OCI-LY7 (cell line): ENCODE data around the gene ZFHX3. TPM values are rescaled to one million over a fixed set of nuclear protein-coding genes. Genes with fewer than 3 reads are reported as not detected.

Source experiments
- BruUV-seq: library from RNA; stranded (reverse); fragments of 400-500 nt; replicated peaks from 2 replicates; lab custom pipeline; 2021; lab: Mats Ljungman, UMichigan
- CTCF ChIA-PET: fragments of 300-600 bp; sonication (Branson Sonifier 250); formaldehyde crosslinking; loops from one replicate; lab custom pipeline; 2022; ENCODE audit warnings: antibody characterized with exemption; ENCODE audit not compliant: unreplicated experiment; lab: Charles Lee
- POLR2A ChIA-PET: fragments of 300-600 bp; sonication (Branson Sonifier 250); formaldehyde crosslinking; loops from one replicate; lab custom pipeline; 2022; ENCODE audit warnings: antibody characterized with exemption; lab: Charles Lee
- DNase-seq: peaks from one replicate; pipeline ENCODE4 v3.0.0-alpha.2; 2015; ENCODE audit warnings: low spot score
- H2AFZ ChIP-seq: fragments of 200-600 bp; sonication (generic), shearing (Covaris generic); 2 replicates; pipeline ENCODE4 v1.6.1; 2014; ENCODE audit warnings: mild to moderate bottlenecking, antibody characterized with exemption, low read length, moderate library complexity
- H3K27ac ChIP-seq: fragments of 200-600 bp; sonication (generic); 2 replicates; pipeline ENCODE4 v1.5.1; 2014; ENCODE audit warnings: mixed run types, low read depth, mild to moderate bottlenecking, moderate library complexity, low read length, inconsistent platforms; ENCODE audit not compliant: poor library complexity, severe bottlenecking
- H3K36me3 ChIP-seq: fragments of 200-600 bp; sonication (generic); 2 replicates; pipeline ENCODE4 v1.6.1; 2014; ENCODE audit warnings: mild to moderate bottlenecking, antibody characterized with exemption, low read length, moderate library complexity, mixed read lengths; ENCODE audit not compliant: insufficient read depth
- H3K4me1 ChIP-seq: fragments of 200-600 bp; sonication (generic); 2 replicates; pipeline ENCODE4 v1.5.1; 2014; ENCODE audit warnings: mild to moderate bottlenecking, low read length; ENCODE audit not compliant: insufficient read depth, poor library complexity, severe bottlenecking
- H3K4me2 ChIP-seq: fragments of 200-600 bp; sonication (generic); 2 replicates; pipeline ENCODE4 v1.6.1; 2014; ENCODE audit warnings: mild to moderate bottlenecking, low read length
- H3K4me3 ChIP-seq: fragments of 200-600 bp; sonication (generic); 2 replicates; pipeline ENCODE4 v1.5.1; 2014; ENCODE audit warnings: mild to moderate bottlenecking, low read depth, low read length; ENCODE audit not compliant: poor library complexity, severe bottlenecking
- H3K79me2 ChIP-seq: fragments of 200-600 bp; sonication (generic); 2 replicates; pipeline ENCODE4 v1.6.1; 2016; ENCODE audit warnings: low read depth, mild to moderate bottlenecking, low read length, moderate library complexity, mixed read lengths; ENCODE audit not compliant: insufficient read depth
- H3K9me2 ChIP-seq: fragments of 200-600 bp; sonication (generic); 2 replicates; pipeline ENCODE4 v1.6.1; 2016; ENCODE audit warnings: mild to moderate bottlenecking, low read length, mixed read lengths; ENCODE audit not compliant: insufficient read depth
- H3K9me3 ChIP-seq: fragments of 200-600 bp; sonication (generic); 2 replicates; pipeline ENCODE4 v1.6.1; 2014; ENCODE audit warnings: mild to moderate bottlenecking, mixed run types, low read length, mixed read lengths
- H4K20me1 ChIP-seq: fragments of 200-600 bp; sonication (generic); 2 replicates; pipeline ENCODE4 v1.6.1; 2014; ENCODE audit warnings: mild to moderate bottlenecking, antibody characterized with exemption, low read length, moderate library complexity, mixed read lengths; ENCODE audit not compliant: insufficient read depth
- CTCF ChIP-seq: fragments of 200-600 bp; sonication (generic); conservative IDR thresholded peaks from 2 replicates; pipeline ENCODE4 v1.5.1; 2014; ENCODE audit warnings: mild to moderate bottlenecking, antibody characterized with exemption, low read length, moderate library complexity, mixed read lengths
- EZH2phosphoT487 ChIP-seq: fragments of 200-600 bp; sonication (generic); IDR thresholded peaks from 2 replicates; pipeline ENCODE4 v1.6.1; 2018; ENCODE audit warnings: low read depth, borderline replicate concordance, mild to moderate bottlenecking, mixed run types, antibody characterized with exemption, low read length, moderate library complexity, mixed read lengths
- intact Hi-C: fragments of 100-400 bp; cut with micrococcal nuclease; formaldehyde crosslinking; loops from one replicate; pipeline ENCODE4 v1.10.0; 2022; ENCODE audit not compliant: unreplicated experiment
- total RNA-seq, 2 experiments: library from RNA; depleted of rRNA in 1 of 2; stranded (reverse); fragments of >200 nt in 1 of 2; shearing (Covaris generic) in 1 of 2; gene quantifications; 2 replicates each; pipeline ENCODE4 v1.2.3, GENCODE V29; 2014 to 2022

The ZFHX3 gene
- total RNA-seq, 2 experiments from 2014 or later: 1.3 to 6.2 TPM

DNA sequence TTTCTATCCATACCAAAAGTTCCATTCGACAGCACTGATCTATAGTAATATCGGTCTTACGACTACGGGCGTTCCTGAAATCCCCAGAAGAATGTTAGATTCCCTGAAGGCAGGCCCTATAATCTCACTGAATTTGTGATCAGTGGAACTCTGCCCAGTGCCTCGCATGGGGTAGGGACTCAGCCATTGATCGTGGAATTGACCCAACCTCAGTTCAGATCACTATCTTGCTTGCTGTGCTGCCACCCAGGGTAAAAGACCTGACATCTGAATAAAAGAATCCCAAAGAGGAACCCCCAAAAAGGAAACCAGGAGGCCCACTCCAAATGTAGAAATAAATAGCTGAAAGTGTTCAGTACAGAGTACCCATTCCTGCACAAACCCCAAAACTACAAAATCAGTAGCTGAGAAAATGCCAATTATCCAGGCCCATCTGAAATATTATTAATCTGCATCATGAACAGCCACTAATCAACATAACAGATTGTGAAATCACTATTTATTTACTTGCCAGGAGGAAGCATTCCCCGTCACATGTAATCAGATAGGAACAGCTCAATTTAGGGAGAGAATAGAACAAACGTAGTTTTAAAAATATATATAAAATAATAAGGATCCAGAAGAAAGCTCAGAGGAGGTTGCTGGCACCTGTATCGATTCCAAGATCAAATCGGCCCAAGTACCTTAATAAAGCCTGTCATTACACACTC is 221.9 kb downstream of the ZFHX3 start:
- TF ChIP-seq CTCF: no peak
- TF ChIP-seq EZH2phosphoT487: no peak
- no peaks in the 10 kb centered on the region for H3K79me2 ChIP-seq
- no peak overlapping the region for H3K4me3 ChIP-seq
- H3K4me1 ChIP-seq: peaks cover 3% of the 10 kb centered on the region
- no peak for DNase-seq
- H3K9me3 ChIP-seq: no peaks in the 10 kb centered on the region
- no peak overlapping the region for H2AFZ ChIP-seq
- no peaks in the 10 kb centered on the region for H4K20me1 ChIP-seq
- intact Hi-C loops: no loop called here
- H3K27ac ChIP-seq: no peak overlapping the region
- H3K9me2 ChIP-seq: no peaks in the 10 kb centered on the region
- BruUV-seq: no TSS peak
- POLR2A ChIA-PET: interaction anchor here (0.6 kb wide), 1 partner anchor 103 kb away, joined by 3 read pairs; no protein-coding TSS in a partner anchor
- CTCF ChIA-PET: no interaction called here
- H3K36me3 ChIP-seq: no peaks in the 10 kb centered on the region
- H3K4me2 ChIP-seq: no peak overlapping the region

- H3K4me3 ChIP-seq: no peak overlapping the region
- no TSS peak for BruUV-seq
- H3K27ac ChIP-seq: no peak overlapping the region
- DNase-seq: no peak
- H3K9me3 ChIP-seq: no peaks in the 10 kb centered on the region
- CTCF ChIA-PET: no interaction called here
- H3K79me2 ChIP-seq: no peaks in the 10 kb centered on the region
- POLR2A ChIA-PET: interaction anchor here (0.8 kb wide), 1 partner anchor 39 kb away, joined by 3 read pairs; no protein-coding TSS in a partner anchor
- no peaks in the 10 kb centered on the region for H3K9me2 ChIP-seq
- H4K20me1 ChIP-seq: no peaks in the 10 kb centered on the region
- H3K4me1 ChIP-seq: peaks cover 3% of the 10 kb centered on the region
- intact Hi-C loops: no loop called here
- H2AFZ ChIP-seq: no peak overlapping the region
- H3K36me3 ChIP-seq: no peaks in the 10 kb centered on the region
- H3K4me2 ChIP-seq: no peak overlapping the region
- TF ChIP-seq CTCF (no peak), EZH2phosphoT487 (no peak)
These were observed 223.2 kb downstream of the ZFHX3 start for GRCh38 chr16:72824761-72825160.

DNA sequence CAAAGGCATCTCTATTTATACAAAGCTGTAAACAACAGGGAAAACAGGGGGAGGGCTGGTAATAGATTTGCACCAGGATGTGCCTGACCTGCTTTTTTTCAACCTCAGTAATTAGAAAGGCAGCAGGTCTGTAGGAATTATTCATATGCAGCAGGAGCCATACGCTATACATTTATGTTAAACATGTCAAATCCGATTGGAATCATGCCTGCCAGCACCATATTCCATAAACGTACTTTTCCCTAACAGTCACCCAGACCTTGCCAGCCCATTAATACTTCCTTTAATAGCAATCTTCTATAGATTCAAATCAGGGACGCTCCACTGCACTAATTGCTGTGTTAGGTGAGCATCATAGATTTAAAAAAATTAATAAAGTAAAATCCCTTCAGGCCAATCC is 223.9 kb downstream of the ZFHX3 start:
- Histone ChIP-seq H3K4me2 (no peak overlapping the region), H4K20me1 (no peaks in the 10 kb centered on the region), H3K79me2 (no peaks in the 10 kb centered on the region), H3K9me2 (no peaks in the 10 kb centered on the region), H3K9me3 (no peaks in the 10 kb centered on the region), H3K27ac (no peak overlapping the region), H3K4me1 (peaks cover 3% of the 10 kb centered on the region), H3K4me3 (no peak overlapping the region), H2AFZ (no peak overlapping the region), H3K36me3 (no peaks in the 10 kb centered on the region)
- ChIA-PET CTCF (no interaction called here), POLR2A (no interaction called here)
- DNase-seq: no peak
- BruUV-seq: no TSS peak
- TF ChIP-seq CTCF: no peak
- TF ChIP-seq EZH2phosphoT487: no peak
- intact Hi-C loops: no loop called here
